ENCODE results near the gene SGPP2.

SGPP2 gene

GRCh38 chr2:222547083-222547482, 122.7 kb downstream of the SGPP2 start:
- no peak for TF ChIP-seq BHLHE40 (IDR thresholded peaks at IDR 0.05; ENCODE audit: borderline replicate concordance)
- no peak for TF ChIP-seq ZNF384 (IDR thresholded peaks at IDR 0.05)
- TF ChIP-seq ARNT (IDR thresholded peaks at IDR 0.05), result no peak
- TF ChIP-seq FOXK2 (IDR thresholded peaks at IDR 0.05), result no peak
- no peak for TF ChIP-seq HDGF (IDR thresholded peaks at IDR 0.05; ENCODE audit: borderline replicate concordance)
- no peak for TF ChIP-seq PKNOX1 (IDR thresholded peaks at IDR 0.05)
- TF ChIP-seq SUZ12 (IDR thresholded peaks at IDR 0.05), result no peak
- TF ChIP-seq FOXM1 (IDR thresholded peaks at IDR 0.05; ENCODE audit: borderline replicate concordance), result no peak
- TF ChIP-seq CTBP1 (IDR thresholded peaks at IDR 0.05; ENCODE audit: borderline replicate concordance), result no peak
- TF ChIP-seq NFRKB (IDR thresholded peaks at IDR 0.05), result no peak
- no peak for TF ChIP-seq TARDBP (IDR thresholded peaks at IDR 0.05)
- no peak for TF ChIP-seq ELF4 (IDR thresholded peaks at IDR 0.05)
- TF ChIP-seq LEF1 (IDR thresholded peaks at IDR 0.05; ENCODE audit: borderline replicate concordance), result no peak
- TF ChIP-seq FOXA1 (IDR thresholded peaks at IDR 0.05), result no peak
- TF ChIP-seq L3MBTL2 (conservative IDR thresholded peaks at IDR 0.05), result no peak
- TF ChIP-seq SP1 (IDR thresholded peaks at IDR 0.05), result no peak
- CTCF ChIA-PET, result no interaction called here
- no peak for DNase-seq (ENCODE audit: extremely low spot score)
- POLR2A ChIA-PET, result no interaction called here

DNA sequence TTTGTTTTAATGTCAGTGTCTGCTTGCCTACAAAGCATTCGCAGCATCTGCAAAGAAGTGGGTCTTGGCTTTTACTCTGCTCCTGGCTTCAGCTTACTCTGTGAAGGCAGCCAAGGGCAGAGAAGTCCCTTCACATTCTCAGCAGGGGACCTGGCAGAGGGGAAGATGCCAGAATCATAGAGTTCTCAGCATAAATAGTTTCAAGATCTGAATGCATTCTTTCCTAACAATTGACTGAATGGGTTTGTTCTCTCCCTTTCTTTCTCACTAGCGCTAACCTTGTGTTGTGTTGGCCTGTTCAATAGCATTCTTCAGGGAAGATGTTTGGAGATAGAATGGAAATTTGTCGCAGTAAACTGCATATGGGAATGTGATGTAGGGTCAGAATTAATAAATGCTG, 124.6 kb downstream of the SGPP2 start:
- ChIA-PET CTCF (interaction anchor here (1.1 kb wide), 1 partner anchor 524 kb away, joined by 3 read pairs; no protein-coding TSS in a partner anchor), POLR2A (no interaction called here)
- no peak for DNase-seq (ENCODE audit: extremely low spot score)
- TF ChIP-seq TARDBP (IDR thresholded peaks at IDR 0.05) (no peak), SP1 (IDR thresholded peaks at IDR 0.05) (no peak), FOXK2 (IDR thresholded peaks at IDR 0.05) (no peak), LEF1 (IDR thresholded peaks at IDR 0.05; ENCODE audit: borderline replicate concordance) (no peak), ELF4 (IDR thresholded peaks at IDR 0.05) (no peak), FOXA1 (IDR thresholded peaks at IDR 0.05) (no peak), HDGF (IDR thresholded peaks at IDR 0.05; ENCODE audit: borderline replicate concordance) (no peak), NFRKB (IDR thresholded peaks at IDR 0.05) (no peak), L3MBTL2 (conservative IDR thresholded peaks at IDR 0.05) (no peak), FOXM1 (IDR thresholded peaks at IDR 0.05; ENCODE audit: borderline replicate concordance) (no peak), BHLHE40 (IDR thresholded peaks at IDR 0.05; ENCODE audit: borderline replicate concordance) (no peak), ARNT (IDR thresholded peaks at IDR 0.05) (no peak), SUZ12 (IDR thresholded peaks at IDR 0.05) (no peak), ZNF384 (IDR thresholded peaks at IDR 0.05) (no peak)

DNA sequence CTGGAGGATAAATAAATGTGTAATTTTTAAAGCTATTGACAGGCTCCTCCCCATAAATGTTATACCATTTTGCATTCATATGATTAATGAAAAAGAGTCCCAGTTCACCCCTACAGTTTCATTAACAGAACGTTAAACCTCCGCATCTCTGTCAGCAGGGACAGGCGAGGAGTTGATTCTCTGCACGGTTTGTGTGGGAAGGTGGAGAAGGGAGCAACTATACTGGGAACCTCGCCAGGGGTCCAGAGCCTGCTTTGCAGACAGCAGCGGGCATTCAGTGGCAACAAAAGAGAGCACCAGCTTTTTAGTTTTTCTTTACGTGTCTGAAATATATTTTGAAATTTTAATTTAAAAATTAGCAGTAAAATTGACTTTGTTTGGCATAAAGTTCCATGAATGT, 130.2 kb downstream of the SGPP2 start:
- TF ChIP-seq FOXM1 (IDR thresholded peaks at IDR 0.05; ENCODE audit: borderline replicate concordance) (no peak), SUZ12 (IDR thresholded peaks at IDR 0.05) (no peak), TARDBP (IDR thresholded peaks at IDR 0.05) (no peak), NFRKB (IDR thresholded peaks at IDR 0.05) (no peak), ARNT (IDR thresholded peaks at IDR 0.05) (no peak), L3MBTL2 (conservative IDR thresholded peaks at IDR 0.05) (no peak), LEF1 (IDR thresholded peaks at IDR 0.05; ENCODE audit: borderline replicate concordance) (no peak), FOXA1 (IDR thresholded peaks at IDR 0.05) (no peak), PKNOX1 (IDR thresholded peaks at IDR 0.05) (no peak), HDGF (IDR thresholded peaks at IDR 0.05; ENCODE audit: borderline replicate concordance) (no peak), ZNF384 (IDR thresholded peaks at IDR 0.05) (no peak), SP1 (IDR thresholded peaks at IDR 0.05) (no peak), ELF4 (IDR thresholded peaks at IDR 0.05) (no peak), FOXK2 (IDR thresholded peaks at IDR 0.05) (no peak), BHLHE40 (IDR thresholded peaks at IDR 0.05; ENCODE audit: borderline replicate concordance) (no peak), CTBP1 (IDR thresholded peaks at IDR 0.05; ENCODE audit: borderline replicate concordance) (no peak)
- ChIA-PET CTCF (no interaction called here), POLR2A (no interaction called here)
- no peak for DNase-seq (ENCODE audit: extremely low spot score)

- POLR2A ChIA-PET, result no interaction called here
- CTCF ChIA-PET, result interaction anchor here (0.7 to 2.2 kb wide), 7 partner anchors 19 to 537 kb away, joined by 3 to 14 read pairs (median 3); no protein-coding TSS in a partner anchor
- TF ChIP-seq FOXA1 (IDR thresholded peaks at IDR 0.05) (no peak), ZNF384 (IDR thresholded peaks at IDR 0.05) (no peak), FOXK2 (IDR thresholded peaks at IDR 0.05) (no peak), ELF4 (IDR thresholded peaks at IDR 0.05) (no peak), TARDBP (IDR thresholded peaks at IDR 0.05) (no peak), PKNOX1 (IDR thresholded peaks at IDR 0.05) (no peak), FOXM1 (IDR thresholded peaks at IDR 0.05; ENCODE audit: borderline replicate concordance) (no peak), L3MBTL2 (conservative IDR thresholded peaks at IDR 0.05) (no peak), HDGF (IDR thresholded peaks at IDR 0.05; ENCODE audit: borderline replicate concordance) (no peak), SUZ12 (IDR thresholded peaks at IDR 0.05) (no peak), SP1 (IDR thresholded peaks at IDR 0.05) (no peak), BHLHE40 (IDR thresholded peaks at IDR 0.05; ENCODE audit: borderline replicate concordance) (no peak), NFRKB (IDR thresholded peaks at IDR 0.05) (no peak), ARNT (IDR thresholded peaks at IDR 0.05) (no peak), CTBP1 (IDR thresholded peaks at IDR 0.05; ENCODE audit: borderline replicate concordance) (no peak), LEF1 (IDR thresholded peaks at IDR 0.05; ENCODE audit: borderline replicate concordance) (no peak)
- no peak for DNase-seq (ENCODE audit: extremely low spot score)
These were observed 136.8 kb downstream of the SGPP2 start for GRCh38 chr2:222561151-222561550.

DNA sequence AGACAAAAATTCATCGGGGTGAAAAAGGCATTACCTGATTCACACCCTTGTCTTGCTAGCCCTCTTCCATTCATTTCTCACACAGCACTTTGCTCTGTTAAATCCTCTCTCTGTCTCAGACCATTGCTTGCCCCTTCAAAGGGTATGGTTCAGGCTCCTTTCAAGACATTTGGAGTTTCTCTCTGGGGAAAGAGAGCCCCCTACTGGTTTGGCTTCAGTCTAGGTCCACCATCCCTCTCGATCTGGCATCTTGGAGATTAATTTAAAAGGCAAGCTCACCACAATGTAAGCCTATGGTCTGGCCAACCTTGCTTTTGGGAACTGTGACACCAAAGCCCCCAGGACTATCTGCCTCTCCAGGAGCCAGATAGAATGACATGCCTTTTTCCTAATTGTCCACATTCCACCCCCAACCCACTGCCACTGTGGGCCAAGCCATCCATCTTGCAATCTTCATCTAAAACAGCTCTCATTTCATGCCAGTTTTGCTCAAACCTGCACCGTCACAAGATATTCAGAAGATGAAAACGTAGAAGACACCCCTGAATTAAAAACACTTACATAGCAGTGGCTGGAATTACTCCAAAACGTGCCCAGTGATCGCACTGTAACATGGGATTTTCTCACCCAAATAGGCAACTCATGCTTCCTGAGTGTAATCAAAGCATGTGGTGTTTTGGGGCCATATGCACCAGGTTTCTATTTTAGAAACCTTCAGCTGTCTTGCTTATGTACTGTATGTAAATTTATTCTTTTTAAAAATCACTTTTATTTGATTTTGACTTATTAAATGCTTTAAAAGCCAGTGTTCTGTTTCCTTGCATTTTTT, 137.7 kb downstream of the SGPP2 start:
- ChIA-PET POLR2A (interaction anchor here (0.8 to 1.0 kb wide), 2 partner anchors 240 to 244 kb away, joined by 4 read pairs; no protein-coding TSS in a partner anchor), CTCF (interaction anchor here (0.6 to 2.2 kb wide), 14 partner anchors 9 to 538 kb away, joined by 3 to 14 read pairs (median 4); a partner anchor contains a TSS)
- TF ChIP-seq SP1 (IDR thresholded peaks at IDR 0.05) (no peak), BHLHE40 (IDR thresholded peaks at IDR 0.05; ENCODE audit: borderline replicate concordance) (no peak), PKNOX1 (IDR thresholded peaks at IDR 0.05) (no peak), FOXK2 (IDR thresholded peaks at IDR 0.05) (no peak), ARNT (IDR thresholded peaks at IDR 0.05) (no peak), SUZ12 (IDR thresholded peaks at IDR 0.05) (no peak), LEF1 (IDR thresholded peaks at IDR 0.05; ENCODE audit: borderline replicate concordance) (no peak), FOXM1 (IDR thresholded peaks at IDR 0.05; ENCODE audit: borderline replicate concordance) (no peak), CTBP1 (IDR thresholded peaks at IDR 0.05; ENCODE audit: borderline replicate concordance) (no peak), ZNF384 (IDR thresholded peaks at IDR 0.05) (no peak), ELF4 (IDR thresholded peaks at IDR 0.05) (no peak), L3MBTL2 (conservative IDR thresholded peaks at IDR 0.05) (no peak), HDGF (IDR thresholded peaks at IDR 0.05; ENCODE audit: borderline replicate concordance) (no peak), NFRKB (IDR thresholded peaks at IDR 0.05) (no peak), FOXA1 (IDR thresholded peaks at IDR 0.05) (no peak)
- peak; percentile 71 for DNase-seq (ENCODE audit: extremely low spot score)
